Lung microvascular endothelial cell (primary cell): Measurements from ENCODE around the gene UBXN6. TPM values are rescaled to one million over a fixed set of nuclear protein-coding genes. Genes with fewer than 3 reads are reported as not detected.
A peak's percentile ranks its signal among the peaks of the same experiment; 100 is the strongest.

Experiments used
- DNase-seq, 2 donors: peaks; one replicate each; pipeline versions ENCODE4 v3.0.0 to v3.0.0-alpha.2; 2010; ENCODE audit warnings: low read depth in 2 of 2
- total RNA-seq: library from RNA; depleted of rRNA; stranded (reverse); fragments of >200 nt; gene quantifications from 2 replicates; pipeline ENCODE4 v1.2.1, GENCODE V29; 2014

Gene UBXN6, protein sequence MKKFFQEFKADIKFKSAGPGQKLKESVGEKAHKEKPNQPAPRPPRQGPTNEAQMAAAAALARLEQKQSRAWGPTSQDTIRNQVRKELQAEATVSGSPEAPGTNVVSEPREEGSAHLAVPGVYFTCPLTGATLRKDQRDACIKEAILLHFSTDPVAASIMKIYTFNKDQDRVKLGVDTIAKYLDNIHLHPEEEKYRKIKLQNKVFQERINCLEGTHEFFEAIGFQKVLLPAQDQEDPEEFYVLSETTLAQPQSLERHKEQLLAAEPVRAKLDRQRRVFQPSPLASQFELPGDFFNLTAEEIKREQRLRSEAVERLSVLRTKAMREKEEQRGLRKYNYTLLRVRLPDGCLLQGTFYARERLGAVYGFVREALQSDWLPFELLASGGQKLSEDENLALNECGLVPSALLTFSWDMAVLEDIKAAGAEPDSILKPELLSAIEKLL
- total RNA-seq, result 81.9 and 99.8 TPM in 2 replicates

DNA sequence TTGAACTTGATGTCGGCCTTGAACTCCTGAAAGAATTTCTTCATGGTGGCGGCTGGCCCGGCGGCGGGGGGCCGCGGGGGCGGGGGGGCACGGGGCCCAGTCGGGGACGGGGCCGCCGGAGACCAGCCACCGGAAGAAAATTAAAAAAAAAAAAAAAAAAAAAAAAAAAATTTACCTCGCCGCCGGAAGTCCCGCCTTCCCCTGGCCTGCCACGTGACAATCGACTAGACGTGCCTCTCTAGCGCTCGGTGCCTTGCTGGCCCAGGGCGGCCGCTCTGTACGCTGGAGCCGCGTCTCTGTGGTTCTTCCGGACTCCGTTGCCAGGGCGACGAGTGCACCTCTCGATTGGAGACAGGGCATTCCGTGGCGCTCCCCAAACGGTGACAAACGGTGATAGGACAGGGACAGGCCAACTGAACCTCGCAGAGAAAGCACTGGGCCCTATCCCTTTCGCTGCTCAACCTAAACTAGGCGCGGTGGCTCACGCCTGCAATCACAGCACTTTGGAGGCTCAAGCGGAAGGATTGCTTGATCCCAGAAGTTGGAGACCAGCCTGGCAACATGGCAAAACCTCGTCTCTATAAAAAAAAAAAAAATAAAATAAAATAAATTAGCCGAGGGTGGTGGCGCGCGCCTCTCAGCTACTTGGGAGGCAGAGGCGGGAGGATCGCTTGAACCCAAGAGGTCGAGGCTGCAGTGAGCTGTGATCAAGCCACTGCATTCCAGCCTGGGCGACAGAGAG lies at the start of gene UBXN6:
TSS of gene UBXN6 (minus strand) at position 141 of the 742 bp plus-strand sequence. CDS start at position 44, 97 bp downstream.
- peak; percentile 99 for DNase-seq

DNA sequence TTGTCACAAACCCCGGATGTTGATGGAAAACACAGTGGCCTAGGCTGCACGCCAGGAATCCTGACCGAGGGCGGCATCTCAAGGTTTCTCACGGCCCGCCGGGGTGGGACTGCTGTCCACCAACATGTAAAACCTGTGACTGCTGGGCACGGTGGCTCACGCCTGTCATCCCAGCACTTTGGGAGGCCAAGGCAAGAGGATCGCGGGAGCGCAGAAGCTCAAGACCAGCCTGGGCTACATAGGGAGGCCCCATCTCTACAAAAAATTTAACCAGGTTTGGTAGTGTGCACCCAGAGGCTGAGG lies 49.5 kb upstream of the UBXN6 start:
- no peak for DNase-seq

DNA sequence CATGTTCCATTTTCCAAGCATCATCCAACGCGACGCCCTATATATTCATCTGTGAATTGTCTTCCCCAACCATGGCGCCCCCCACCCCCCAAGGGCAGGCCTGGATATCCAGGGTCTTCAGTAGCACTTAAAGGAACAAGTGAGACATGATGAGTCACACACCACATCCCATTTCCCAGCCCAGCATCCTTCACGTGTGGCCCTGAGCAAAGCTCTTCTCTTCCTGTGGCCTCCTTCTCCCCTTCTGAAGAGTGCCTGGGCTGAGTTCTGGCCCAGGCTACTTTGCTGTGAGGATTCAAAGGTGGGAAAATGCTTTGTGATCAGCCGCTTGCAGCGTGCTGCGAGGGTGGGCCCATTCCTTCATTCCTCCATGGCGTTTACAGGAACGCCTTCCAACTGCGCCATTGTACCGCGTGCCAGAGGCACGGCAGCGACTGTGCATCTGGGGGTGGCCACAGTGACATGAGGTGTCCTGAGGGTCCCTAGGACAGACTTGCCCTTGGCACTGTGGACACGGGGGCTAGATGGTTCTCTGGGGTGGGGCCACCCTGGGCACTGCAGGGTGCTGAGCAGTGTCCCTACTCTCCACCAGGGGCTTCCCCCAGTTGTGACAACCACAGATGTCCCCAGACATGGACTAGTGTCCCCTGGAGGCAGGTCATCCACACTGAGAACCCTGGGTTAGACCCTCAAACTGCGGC lies 49.0 kb upstream of the UBXN6 start:
- DNase-seq, result peak in 1 of 2 donors; percentile 85

DNA sequence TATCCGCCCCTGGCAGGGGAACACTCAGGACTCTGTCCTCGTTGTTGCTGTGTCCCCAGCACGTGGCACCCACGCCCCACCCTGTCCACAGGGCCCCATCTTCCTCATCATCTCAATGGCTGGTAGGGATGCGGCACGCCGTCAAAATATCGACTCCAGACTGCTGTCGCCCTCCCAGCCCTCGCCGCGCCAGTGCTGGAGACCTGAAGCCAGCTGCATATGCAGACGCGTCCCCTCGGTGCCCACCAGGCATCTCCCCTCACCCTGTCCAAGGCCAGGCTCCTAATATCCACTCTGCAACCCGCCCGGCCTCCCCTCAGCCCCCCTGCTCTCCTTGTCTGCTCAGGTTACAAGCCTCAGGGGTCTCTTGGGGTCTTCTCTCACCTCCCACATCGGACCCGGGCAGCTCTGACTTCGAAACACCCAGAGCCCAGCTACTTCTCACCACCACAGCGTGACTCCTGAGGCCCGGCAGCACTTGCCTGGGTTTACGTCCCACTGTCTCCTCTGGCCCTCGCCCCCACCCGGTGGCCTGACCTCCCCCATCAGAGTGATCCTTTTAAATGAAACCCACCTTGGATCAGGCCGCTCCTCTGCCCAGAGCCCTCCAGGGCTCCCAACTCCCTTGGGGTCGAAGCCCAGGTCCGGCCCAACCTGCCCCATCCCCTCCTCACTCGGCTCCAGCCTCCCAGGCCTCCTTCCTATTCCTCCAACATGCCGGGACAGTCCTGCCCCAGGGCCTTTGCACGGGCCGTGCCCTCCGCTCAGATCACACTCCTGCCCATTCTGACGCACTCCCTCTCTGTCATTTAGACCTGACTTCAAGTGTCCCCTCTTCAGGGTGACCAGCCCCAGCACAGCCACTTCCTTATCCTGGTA lies 48.2 kb upstream of the UBXN6 start:
- DNase-seq, result no peak

DNA sequence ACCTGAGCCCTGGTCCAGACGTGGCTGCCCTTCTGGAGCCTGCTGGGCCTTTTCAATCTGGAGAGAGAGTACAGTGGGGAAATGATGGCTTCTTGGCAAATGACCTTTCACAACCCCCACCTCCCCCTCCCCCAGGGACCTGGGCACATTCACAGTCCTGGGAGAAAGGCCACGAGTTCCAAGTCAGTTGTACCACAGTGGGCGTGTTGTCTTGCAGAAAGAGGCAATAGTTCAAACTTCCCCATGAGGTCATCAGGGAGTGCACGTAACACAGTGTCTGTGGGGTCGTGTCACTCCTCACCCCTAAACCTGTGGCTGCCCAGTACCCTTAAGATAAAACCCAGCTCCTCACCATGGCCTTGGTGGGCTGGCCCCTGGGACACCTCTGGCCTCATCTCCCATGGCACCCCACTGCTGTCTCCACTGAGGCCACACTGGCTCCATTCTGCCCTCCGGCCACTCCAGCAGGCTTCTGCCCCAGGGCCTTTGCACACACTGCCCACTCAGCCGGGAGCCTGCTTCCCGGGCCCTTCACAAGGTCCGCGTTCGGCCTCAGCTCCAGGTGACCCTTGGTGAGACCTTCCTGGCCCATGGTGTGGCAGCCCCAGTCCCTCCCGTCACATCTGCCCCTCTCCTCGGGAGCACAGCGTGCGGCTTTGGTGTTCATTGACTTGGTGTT lies 47.4 kb upstream of the UBXN6 start:
- DNase-seq, result no peak

DNA sequence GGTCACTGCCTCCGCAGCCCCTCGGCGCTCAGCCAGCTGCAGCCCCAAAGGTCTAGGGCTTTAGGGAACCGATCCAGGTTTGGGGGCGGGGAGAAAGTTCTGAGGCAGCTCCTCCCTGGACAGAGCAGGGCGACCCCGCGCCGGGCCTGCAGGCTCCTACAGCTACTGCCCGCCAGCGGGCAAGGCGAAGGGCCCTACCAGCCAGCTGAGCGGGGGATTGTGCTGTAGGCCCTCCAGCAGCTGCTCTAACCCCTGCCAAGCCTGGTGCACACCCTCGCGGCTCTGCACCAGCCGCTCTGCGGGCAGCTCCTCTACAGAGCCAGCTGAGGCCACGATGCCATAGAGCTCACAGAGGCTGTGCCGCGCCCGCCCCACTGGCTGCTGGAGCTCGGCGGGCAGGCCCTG lies 46.7 kb upstream of the UBXN6 start:
- DNase-seq, result no peak

DNA sequence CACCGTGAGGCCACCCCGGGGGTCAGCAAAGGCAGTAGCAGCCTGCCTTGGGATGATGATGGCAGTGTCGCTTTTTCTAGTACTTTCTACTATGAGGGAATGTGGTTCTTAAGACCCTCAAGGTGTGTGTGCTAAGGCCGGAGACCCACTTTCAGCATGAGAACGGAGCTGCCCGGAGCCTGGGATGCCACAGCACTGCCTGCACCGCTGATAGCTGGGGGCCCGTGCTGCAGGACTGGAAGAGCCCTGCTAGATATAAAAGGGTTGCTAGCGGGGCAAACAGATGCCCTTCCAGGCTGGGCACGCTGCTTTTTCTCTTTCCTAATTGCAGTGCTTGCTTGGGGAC lies 46.2 kb upstream of the UBXN6 start:
- DNase-seq, result no peak

DNA sequence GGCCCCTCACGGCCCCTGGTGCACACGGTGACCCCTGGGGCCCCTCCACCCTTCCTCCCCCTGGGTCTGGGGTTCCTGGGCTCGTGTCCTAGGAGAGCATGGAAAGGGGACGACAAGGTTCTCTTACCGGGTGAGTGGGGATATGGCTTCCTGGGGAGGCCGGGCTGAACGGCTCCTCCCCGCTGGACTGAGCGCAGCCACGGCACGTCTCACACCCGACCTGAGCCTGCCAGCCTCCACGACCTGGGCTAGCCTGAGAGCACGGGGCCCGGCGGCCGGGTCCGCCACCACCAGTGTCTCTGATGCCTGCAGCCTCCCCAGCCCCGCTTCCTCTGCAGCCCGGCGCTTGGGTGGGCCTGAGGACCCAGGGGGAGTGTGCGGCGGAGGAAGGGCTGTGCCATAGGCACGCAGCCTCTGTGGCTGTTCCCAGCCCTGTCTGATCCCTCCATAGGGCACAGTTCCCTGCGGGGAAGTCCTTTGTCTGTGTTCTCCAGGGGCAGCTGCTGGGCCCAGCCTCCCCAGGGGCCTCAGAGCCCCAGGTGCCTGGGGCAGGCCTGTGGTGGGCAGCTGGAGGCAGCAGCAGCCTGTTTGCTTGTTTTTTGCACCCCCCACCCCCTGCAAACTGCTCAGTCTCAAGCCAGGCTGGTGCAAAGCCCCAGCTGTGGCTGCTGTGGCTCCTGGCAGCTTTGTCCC lies 45.7 kb upstream of the UBXN6 start:
- DNase-seq, result no peak

DNA sequence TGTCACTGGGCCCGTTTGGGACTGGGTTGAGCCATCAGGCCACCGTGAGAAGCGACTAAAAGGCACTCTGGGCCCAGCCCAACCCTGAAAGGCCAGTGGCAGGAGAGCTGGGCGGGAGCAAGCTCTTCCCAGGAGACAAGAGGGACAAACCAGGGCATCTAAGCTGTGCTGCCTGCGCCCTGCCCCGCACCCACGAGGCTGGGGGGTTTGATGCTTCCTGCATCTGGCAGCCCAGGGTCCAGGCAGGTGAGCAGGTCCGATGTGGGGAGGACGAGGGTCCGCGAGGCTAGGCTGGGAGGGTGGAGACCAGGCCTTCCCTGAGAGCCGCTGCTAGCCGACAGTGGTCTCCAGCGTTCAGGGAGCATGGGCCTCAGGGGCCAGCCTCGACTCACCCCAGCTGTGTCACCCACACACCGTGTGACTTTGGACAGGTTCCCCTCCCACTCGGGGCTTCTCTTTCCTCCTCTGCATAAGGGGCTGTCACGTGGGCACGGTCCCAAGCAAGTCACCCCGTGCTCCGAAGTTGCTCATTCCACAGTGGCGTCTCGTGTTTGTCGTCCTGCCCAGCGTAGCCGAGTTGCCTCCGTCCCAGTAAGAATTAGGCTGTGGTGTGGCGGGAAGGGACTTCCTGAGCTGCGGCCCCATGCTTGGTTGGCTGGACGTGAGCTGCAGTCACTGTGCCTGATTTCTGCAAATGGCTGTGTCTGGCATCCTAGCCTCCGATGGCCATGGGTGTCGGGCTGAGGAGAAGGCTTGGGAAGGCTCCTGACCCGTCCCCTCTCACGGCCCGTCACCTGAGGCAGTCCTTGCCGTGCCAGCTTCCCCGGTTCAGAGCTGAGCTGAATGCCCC lies 44.9 kb upstream of the UBXN6 start:
- DNase-seq, result no peak

DNA sequence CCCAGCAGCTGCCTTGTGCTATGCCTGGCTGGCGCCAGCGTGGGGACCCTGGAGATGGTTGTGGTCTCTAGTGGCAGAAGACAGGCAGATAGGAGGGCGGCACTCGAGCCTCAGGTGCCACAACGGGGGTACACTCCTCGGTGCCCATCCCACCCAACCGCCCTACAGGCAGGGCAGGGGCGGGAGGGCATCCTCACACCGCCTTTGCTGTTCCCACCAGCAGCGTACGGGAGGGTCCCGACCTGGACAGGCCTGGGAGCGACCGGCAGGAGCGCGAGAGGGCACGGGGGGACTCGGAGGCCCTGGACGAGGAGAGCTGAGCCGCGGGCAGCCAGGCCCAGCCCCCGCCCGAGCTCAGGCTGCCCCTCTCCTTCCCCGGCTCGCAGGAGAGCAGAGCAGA lies 44.1 kb upstream of the UBXN6 start:
- DNase-seq, result no peak

DNA sequence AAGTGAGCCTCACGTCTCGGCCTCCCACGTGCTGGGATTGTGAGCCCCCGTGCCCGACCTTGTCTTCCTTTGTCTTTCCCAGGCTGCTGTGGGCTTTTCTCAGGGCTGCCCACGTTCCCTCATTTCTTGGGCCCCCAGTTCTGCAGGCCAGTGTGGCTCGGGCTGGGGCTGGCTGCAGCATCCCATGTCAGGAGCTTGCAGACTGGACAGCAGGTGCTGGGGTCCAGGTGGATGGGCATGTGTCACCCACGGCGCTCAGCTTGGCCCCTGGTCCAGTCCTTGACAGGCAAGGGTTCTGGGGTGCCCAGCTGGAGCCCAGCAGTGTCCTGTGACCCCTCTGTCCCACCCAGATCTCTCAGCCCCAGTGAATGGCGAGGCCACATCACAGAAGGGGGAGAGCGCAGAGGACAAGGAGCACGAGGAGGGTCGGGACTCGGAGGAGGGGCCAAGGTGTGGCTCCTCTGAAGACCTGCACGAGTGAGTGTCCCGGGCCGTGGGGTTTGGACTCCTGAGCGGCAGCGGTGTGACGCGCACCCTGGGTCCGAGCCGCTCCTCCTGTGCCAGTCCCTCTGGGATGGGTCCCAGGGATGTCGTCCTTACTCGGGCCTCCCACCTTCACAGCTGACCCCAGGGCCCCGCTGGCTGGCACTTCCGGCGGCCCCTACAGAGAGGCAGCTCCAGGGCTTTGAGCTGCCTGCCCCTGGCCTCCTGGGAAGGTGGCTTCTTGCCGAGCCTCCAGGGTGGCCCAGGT lies 43.4 kb upstream of the UBXN6 start:
- no peak for DNase-seq

DNA sequence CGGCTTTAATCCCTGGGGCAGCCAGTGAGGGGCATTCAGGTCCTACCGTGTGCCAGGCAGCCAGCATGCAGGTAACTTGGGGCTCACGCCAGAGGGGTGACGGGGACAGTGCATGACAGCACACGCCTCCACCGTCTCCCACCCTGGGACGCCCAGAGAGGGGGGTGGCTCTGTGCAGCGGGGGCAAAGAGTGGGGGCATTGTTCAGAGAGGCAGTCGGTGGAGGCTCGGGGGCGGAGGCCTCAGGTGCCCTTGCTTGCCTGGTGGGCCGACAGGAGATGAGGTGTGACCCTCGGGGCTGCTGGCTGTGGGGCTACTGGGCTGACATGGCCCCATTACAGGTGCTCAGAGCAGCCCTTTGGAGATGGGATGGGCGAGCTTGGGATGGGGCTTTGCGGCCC lies 42.3 kb upstream of the UBXN6 start:
- no peak for DNase-seq

DNA sequence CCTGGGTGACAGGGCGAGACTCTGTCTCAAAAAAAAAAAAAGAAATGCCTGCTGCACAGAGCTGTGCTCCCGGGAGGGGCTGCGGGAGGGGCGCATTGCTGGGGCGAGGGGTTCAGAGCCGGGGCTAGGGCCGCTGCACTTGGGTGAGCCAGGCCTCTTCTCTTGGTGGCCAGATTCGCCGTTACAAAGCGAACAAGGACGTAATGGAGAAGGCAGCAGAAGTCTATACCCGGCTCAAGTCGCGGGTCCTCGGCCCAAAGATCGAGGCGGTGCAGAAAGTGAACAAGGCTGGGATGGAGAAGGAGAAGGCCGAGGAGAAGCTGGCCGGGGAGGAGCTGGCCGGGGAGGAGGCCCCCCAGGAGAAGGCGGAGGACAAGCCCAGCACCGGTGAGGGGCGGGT lies 41.7 kb upstream of the UBXN6 start:
- no peak for DNase-seq

DNA sequence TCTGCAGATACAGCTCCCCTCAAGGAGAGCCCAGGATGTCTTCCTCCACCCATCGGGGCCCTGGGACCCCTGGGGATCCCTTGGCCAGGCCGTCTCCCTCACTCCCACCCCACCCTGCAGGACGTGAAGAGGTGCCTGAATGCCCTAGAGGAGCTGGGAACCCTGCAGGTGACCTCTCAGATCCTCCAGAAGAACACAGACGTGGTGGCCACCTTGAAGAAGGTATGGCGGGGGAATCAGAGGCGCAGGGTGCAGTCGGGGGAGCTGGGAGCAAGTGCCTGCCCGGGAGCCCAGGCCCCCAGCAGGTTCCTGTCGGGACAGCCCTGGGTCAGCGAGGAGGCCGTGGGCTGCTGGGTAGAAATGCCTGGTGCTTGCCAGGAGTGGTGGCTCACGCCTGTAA lies 41.1 kb upstream of the UBXN6 start:
- DNase-seq, result no peak

DNA sequence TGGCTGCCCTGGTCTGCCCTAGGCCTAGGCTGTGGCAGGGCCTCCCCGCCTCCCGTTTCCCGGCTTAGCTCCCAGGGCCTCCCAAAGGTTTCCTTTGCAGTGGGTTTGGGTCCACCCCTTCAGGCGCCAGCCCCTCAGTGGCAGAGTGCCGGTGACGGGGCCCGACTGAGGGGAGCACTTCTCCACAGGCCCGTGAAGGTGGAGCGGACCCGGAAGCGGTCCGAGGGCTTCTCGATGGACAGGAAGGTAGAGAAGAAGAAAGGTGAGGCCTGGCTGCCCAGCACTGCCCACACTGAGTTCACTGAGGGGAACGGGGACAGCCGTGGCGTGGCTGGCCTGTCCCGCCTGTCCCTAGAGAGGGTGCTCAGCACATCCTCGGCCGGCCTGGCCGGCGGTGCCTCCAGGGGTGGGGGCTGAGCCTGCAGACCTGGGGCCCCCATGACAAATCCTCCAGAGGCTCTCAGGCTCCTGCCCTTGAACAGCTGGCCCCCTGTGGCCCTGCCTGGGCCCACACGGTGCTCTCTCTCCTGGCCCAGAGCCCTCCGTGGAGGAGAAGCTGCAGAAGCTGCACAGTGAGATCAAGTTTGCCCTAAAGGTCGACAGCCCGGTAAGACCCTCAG lies 40.3 kb upstream of the UBXN6 start:
- no peak for DNase-seq

DNA sequence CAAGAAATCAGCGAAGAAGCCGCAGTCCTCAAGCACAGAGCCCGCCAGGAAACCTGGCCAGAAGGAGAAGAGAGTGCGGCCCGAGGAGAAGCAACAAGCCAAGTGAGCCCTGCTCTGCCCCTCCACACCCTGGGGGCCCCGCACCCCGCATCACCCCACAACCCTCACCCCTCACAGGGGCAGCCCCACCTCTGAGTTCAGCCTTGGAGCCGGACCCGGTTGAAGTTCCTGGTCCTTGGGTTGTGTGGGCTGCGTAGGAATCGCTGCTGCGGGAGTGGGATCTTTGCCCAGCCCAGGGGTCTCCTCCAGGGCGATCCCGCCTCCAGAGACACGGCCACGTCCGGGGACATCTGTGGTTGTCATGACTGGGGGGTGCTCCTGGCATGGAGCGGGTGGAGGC lies 38.7 kb upstream of the UBXN6 start:
- no peak for DNase-seq

DNA sequence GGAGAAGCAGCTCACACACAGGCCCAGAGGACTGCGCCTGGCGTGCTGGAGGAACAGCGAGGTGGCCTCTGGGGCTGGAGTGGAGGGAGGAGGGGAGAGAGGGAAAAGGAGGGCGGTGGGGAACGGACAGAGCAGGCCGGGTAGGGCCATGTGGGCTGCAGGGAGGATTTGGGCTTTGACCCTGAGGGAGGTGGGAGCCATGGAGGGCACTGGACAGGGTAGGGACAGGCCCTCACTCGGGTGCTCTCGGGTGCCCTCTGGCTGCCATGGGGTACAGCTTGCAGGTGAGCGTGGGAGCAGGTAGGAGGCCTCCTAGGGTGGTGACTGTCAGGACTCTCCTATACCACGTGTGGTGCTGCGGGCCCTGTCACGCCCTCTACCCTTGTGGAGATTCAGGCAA lies 37.9 kb upstream of the UBXN6 start:
- no peak for DNase-seq

DNA sequence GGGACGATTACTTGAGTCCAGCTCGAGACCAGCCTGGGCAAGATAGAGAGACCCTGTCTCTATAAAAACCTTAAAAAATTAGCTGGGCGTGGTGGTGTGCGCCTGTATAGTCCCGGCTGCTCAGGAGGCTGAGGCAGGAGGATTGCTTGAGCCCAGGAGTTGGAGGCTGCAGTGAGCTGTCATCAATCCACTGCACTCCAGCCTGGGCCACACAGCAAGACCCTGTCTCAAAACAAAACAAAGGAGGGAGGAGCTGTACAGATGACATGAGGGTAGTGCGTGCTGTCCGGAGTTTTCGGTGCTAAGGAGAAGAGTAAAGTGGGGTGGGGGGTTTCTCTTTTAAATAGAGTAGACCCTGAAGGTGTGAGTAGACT lies 37.1 kb upstream of the UBXN6 start:
- no peak for DNase-seq
